ENCODE data around the gene KLF11. TPM values are rescaled to one million over a fixed set of nuclear protein-coding genes. Genes with fewer than 3 reads are reported as not detected.

Gene KLF11
- total RNA-seq, 1 donor from 2014 or later: 20.8 TPM

DNA sequence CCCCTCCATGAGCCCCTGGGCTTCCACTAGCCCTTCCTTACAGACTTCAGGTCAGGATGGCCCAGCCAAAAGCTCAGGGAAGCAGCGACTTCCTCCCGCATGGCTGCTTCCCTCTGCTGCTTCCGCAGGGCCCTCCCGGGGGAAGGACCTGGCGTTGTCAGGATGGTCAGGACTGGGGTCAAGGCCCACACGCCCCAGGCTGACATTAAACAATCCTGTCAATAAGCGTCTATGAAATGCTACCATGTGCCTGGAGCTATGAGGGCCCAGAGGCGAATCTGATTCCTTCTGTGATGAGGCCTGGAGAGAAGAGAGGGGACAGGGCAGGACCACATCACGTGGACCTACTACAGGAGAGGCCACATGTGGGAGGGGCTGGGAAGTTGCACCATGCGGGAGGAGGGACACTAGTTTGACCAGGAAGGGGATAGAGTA lies 19.6 kb downstream of the KLF11 start:
- peak overlapping the region; percentile 50 for H3K27ac ChIP-seq (replicated peaks)
- TF ChIP-seq, protein P1, sequence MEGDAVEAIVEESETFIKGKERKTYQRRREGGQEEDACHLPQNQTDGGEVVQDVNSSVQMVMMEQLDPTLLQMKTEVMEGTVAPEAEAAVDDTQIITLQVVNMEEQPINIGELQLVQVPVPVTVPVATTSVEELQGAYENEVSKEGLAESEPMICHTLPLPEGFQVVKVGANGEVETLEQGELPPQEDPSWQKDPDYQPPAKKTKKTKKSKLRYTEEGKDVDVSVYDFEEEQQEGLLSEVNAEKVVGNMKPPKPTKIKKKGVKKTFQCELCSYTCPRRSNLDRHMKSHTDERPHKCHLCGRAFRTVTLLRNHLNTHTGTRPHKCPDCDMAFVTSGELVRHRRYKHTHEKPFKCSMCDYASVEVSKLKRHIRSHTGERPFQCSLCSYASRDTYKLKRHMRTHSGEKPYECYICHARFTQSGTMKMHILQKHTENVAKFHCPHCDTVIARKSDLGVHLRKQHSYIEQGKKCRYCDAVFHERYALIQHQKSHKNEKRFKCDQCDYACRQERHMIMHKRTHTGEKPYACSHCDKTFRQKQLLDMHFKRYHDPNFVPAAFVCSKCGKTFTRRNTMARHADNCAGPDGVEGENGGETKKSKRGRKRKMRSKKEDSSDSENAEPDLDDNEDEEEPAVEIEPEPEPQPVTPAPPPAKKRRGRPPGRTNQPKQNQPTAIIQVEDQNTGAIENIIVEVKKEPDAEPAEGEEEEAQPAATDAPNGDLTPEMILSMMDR (IDR thresholded peaks at IDR 0.05; ENCODE audit: borderline replicate concordance): no peak
- peaks cover 3% of the 10 kb centered on the region for H3K9me3 ChIP-seq (replicated peaks)
- intact Hi-C loops (cut with micrococcal nuclease): no loop called here
- DNase-seq: no peak
- no peak overlapping the region for H3K4me3 ChIP-seq
- H3K36me3 ChIP-seq: no peaks in the 10 kb centered on the region
- peaks cover 11% of the 10 kb centered on the region for H3K4me1 ChIP-seq
- H3K27me3 ChIP-seq (ENCODE audit: low read depth): no peaks in the 10 kb centered on the region

DNA sequence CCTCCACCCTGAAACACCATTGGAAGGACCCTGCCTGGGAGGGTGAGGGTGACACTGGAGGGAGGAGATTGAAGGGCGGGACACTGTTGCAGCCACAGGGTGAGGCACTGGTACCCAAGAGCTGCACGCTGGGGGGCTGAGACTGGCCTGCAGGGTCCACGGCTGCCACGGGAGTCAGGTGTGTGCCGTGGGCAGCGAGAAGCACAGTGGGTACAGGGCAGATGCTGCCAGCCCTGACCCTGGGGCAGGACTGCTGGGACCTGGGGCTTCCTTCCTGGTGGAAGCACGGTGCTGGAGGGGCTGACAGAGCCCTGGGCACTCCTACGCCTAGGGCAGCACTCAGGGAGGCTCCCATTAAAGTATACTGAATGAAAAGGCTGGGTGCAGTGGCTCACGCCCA lies 20.2 kb downstream of the KLF11 start:
- Histone ChIP-seq H3K27me3 (ENCODE audit: low read depth) (no peaks in the 10 kb centered on the region), H3K9me3 (replicated peaks) (peaks cover 7% of the 10 kb centered on the region), H3K27ac (replicated peaks) (no peak overlapping the region), H3K4me3 (no peak overlapping the region), H3K36me3 (no peaks in the 10 kb centered on the region), H3K4me1 (peaks cover 8% of the 10 kb centered on the region)
- no peak for DNase-seq
- intact Hi-C loops (cut with micrococcal nuclease): no loop called here
- TF ChIP-seq, protein P1 (IDR thresholded peaks at IDR 0.05; ENCODE audit: borderline replicate concordance): no peak

DNA sequence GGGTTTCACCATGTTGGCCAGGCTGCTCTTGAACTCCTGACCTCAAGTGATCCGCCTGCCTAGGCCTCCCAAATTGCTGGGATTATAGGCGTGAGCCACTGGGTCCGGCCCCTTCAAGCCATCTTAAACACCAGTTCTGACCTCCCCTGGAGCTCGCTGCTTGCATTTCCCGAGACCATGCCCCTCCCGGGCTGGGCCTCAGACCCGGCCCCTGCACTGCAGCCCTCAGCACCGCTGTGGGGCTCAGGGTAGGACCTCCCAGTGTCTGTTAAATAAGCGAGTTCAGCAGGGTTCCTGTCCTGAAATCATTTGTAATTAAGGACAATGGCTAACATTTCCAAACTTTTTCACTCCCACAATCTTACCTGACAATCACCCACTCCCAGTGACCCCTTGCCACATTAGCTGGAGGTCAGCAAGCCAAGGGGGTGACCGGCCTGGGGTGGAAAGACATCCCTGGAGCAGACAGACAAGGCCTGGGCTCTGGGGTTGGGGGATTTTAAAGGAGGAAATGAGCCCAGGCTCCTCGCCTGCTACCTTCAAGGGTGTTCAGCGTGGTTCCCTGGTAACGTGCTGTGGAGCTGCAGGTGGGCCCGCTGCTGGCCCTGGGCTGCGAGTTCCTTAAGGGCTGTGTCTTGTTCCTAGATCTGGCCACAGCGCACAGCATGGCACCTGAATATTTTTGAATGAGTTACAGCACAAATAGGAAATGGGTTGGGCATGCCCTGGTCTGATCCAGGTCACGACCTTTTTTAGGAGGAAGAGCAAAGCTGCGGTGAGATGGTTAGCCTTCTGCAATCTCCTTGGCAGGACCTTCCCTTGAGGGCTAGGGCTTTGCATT lies 21.8 kb downstream of the KLF11 start:
- no peak overlapping the region for H3K27ac ChIP-seq (replicated peaks)
- H3K9me3 ChIP-seq (replicated peaks): peaks cover 7% of the 10 kb centered on the region
- DNase-seq: no peak
- H3K4me1 ChIP-seq: peaks cover 8% of the 10 kb centered on the region
- no peak overlapping the region for H3K4me3 ChIP-seq
- TF ChIP-seq, protein P1 (IDR thresholded peaks at IDR 0.05; ENCODE audit: borderline replicate concordance): no peak
- H3K36me3 ChIP-seq: no peaks in the 10 kb centered on the region
- intact Hi-C loops (cut with micrococcal nuclease): no loop called here
- no peaks in the 10 kb centered on the region for H3K27me3 ChIP-seq (ENCODE audit: low read depth)

DNA sequence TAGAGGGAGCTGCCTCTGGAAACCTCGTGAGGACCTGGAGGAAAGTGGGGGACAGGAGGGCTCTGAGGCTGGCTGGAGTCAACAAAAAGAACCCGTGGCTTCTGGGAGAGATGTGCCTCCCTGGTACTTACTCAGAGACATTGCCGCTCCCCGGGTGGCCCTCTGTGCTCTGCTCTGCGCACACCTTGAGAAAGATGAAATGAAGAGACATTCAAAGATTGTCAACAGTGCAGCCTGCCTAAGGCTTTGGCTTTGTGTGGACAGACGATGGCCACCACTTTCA lies 22.4 kb downstream of the KLF11 start:
- no peaks in the 10 kb centered on the region for H3K27me3 ChIP-seq (ENCODE audit: low read depth)
- H3K27ac ChIP-seq (replicated peaks): no peak overlapping the region
- H3K36me3 ChIP-seq: no peaks in the 10 kb centered on the region
- TF ChIP-seq, protein P1 (IDR thresholded peaks at IDR 0.05; ENCODE audit: borderline replicate concordance): no peak
- DNase-seq: no peak
- peaks cover 8% of the 10 kb centered on the region for H3K4me1 ChIP-seq
- intact Hi-C loops (cut with micrococcal nuclease): no loop called here
- H3K9me3 ChIP-seq (replicated peaks): peaks cover 7% of the 10 kb centered on the region
- H3K4me3 ChIP-seq: no peak overlapping the region

DNA sequence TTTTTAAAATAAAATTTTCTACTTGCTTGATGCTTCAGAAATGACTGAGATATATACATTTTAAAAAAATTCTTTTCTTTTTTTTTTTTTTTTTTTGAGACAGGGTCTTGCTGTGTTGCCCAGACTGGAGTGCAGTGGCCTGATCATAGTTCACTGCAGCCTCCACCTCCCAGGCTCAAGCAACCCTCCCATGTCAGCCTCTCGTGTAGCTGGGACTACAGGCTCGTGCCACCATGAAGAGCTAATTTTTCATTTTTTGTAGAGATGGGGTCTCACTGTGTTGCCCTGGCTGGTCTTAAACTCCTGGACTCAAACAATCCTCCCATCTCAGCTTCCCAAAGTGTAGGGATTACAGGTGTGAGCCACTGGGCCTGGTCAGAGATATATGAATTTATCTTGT lies 24.0 kb downstream of the KLF11 start:
- H3K27me3 ChIP-seq (ENCODE audit: low read depth): no peaks in the 10 kb centered on the region
- H3K4me1 ChIP-seq: peaks cover 10% of the 10 kb centered on the region
- intact Hi-C loops (cut with micrococcal nuclease): no loop called here
- H3K9me3 ChIP-seq (replicated peaks): peaks cover 7% of the 10 kb centered on the region
- H3K4me3 ChIP-seq: no peak overlapping the region
- DNase-seq: no peak
- H3K36me3 ChIP-seq: no peaks in the 10 kb centered on the region
- TF ChIP-seq, protein P1 (IDR thresholded peaks at IDR 0.05; ENCODE audit: borderline replicate concordance): no peak
- H3K27ac ChIP-seq (replicated peaks): no peak overlapping the region

Measured in left ventricle myocardium inferior (tissue), 1 donor.